KOPT-K1 (cell line): ENCODE measurements around the gene PRRT4.

Experiments
- H3K27ac ChIP-seq: fragments of 200-600 bp; sonication (generic); 2 replicates; pipeline ENCODE4 v1.5.1; 2016; ENCODE audit warnings: antibody characterized with exemption, mild to moderate bottlenecking, low read depth, low read length; ENCODE audit not compliant: poor library complexity, severe bottlenecking
- H3K36me3 ChIP-seq: fragments of 200-600 bp; sonication (generic); 2 replicates; pipeline ENCODE4 v1.5.1; 2017; ENCODE audit warnings: antibody characterized with exemption, mild to moderate bottlenecking, low read length, moderate library complexity; ENCODE audit not compliant: insufficient read depth
- H3K9me3 ChIP-seq: fragments of 200-600 bp; sonication (generic); 2 replicates; pipeline ENCODE4 v1.5.1; 2017; ENCODE audit warnings: antibody characterized with exemption, low read length, mild to moderate bottlenecking; ENCODE audit not compliant: insufficient read depth, poor library complexity, severe bottlenecking

The PRRT4 gene

GRCh38 chr7:128400566-128400965 lies 39.1 kb upstream of the PRRT4 start:
- H3K27ac ChIP-seq, result no peak overlapping the region
- no peaks in the 10 kb centered on the region for H3K9me3 ChIP-seq
- H3K36me3 ChIP-seq, result peaks cover 44% of the 10 kb centered on the region; the same call in 1 of the 2 replicates

GRCh38 chr7:128399991-128400390 lies 38.5 kb upstream of the PRRT4 start:
- Histone ChIP-seq H3K27ac (no peak overlapping the region), H3K36me3 (peaks cover 44% of the 10 kb centered on the region; the same call in 1 of the 2 replicates), H3K9me3 (no peaks in the 10 kb centered on the region)

GRCh38 chr7:128398841-128399135 lies 37.3 kb upstream of the PRRT4 start:
- Histone ChIP-seq H3K9me3 (no peaks in the 10 kb centered on the region), H3K36me3 (peaks cover 44% of the 10 kb centered on the region; the same call in 1 of the 2 replicates), H3K27ac (no peak overlapping the region)

- H3K27ac ChIP-seq, result no peak overlapping the region
- peaks cover 44% of the 10 kb centered on the region; the same call in 1 of the 2 replicates for H3K36me3 ChIP-seq
These were observed 36.7 kb upstream of the PRRT4 start for GRCh38 chr7:128398016-128398840.

GRCh38 chr7:128396357-128396756 lies 34.9 kb upstream of the PRRT4 start:
- Histone ChIP-seq H3K36me3 (peaks cover 43% of the 10 kb centered on the region; the same call in 1 of the 2 replicates), H3K27ac (no peak overlapping the region), H3K9me3 (no peaks in the 10 kb centered on the region)

More at GRCh38 chr7:128398016-128398840, 36.7 kb upstream of the PRRT4 start:
- H3K9me3 ChIP-seq, result no peaks in the 10 kb centered on the region

GRCh38 chr7:128395748-128396147 lies 34.3 kb upstream of the PRRT4 start:
- H3K9me3 ChIP-seq, result no peaks in the 10 kb centered on the region
- peaks cover 37% of the 10 kb centered on the region; the same call in 1 of the 2 replicates for H3K36me3 ChIP-seq
- no peak overlapping the region for H3K27ac ChIP-seq

- no peaks in the 10 kb centered on the region for H3K9me3 ChIP-seq
These were observed 33.5 kb upstream of the PRRT4 start for GRCh38 chr7:128394904-128395496.

GRCh38 chr7:128393526-128394330 lies 32.2 kb upstream of the PRRT4 start:
- no peaks in the 10 kb centered on the region for H3K9me3 ChIP-seq
- H3K27ac ChIP-seq, result no peak overlapping the region
- peaks cover 25% of the 10 kb centered on the region; the same call in 1 of the 2 replicates for H3K36me3 ChIP-seq

More at GRCh38 chr7:128394904-128395496, 33.5 kb upstream of the PRRT4 start:
- Histone ChIP-seq H3K36me3 (peaks cover 29% of the 10 kb centered on the region; the same call in 1 of the 2 replicates), H3K27ac (no peak overlapping the region)

- H3K9me3 ChIP-seq, result no peaks in the 10 kb centered on the region
- peaks cover 17% of the 10 kb centered on the region; the same call in 1 of the 2 replicates for H3K36me3 ChIP-seq
- H3K27ac ChIP-seq, result no peak overlapping the region
These were observed 31.2 kb upstream of the PRRT4 start for GRCh38 chr7:128392446-128393327.

- Histone ChIP-seq H3K9me3 (no peaks in the 10 kb centered on the region), H3K27ac (no peak overlapping the region), H3K36me3 (peaks cover 8% of the 10 kb centered on the region; the same call in 1 of the 2 replicates)
These were observed 30.3 kb upstream of the PRRT4 start for GRCh38 chr7:128391805-128392204.

- 0 out of 2 replicates have a peak, but pooled peaks cover under 1% of the 10 kb centered on the region for H3K36me3 ChIP-seq
- H3K9me3 ChIP-seq, result no peaks in the 10 kb centered on the region
- no peak overlapping the region for H3K27ac ChIP-seq
These were observed 29.5 kb upstream of the PRRT4 start for GRCh38 chr7:128390871-128391565.

- H3K27ac ChIP-seq, result no peak overlapping the region
- no peaks in the 10 kb centered on the region for H3K9me3 ChIP-seq
- H3K36me3 ChIP-seq, result no peaks in the 10 kb centered on the region
These were observed 28.3 kb upstream of the PRRT4 start for GRCh38 chr7:128389618-128390329.

- Histone ChIP-seq H3K9me3 (no peaks in the 10 kb centered on the region), H3K27ac (no peak overlapping the region), H3K36me3 (no peaks in the 10 kb centered on the region)
These were observed 27.7 kb upstream of the PRRT4 start for GRCh38 chr7:128389085-128389617.
